ENCODE data around the gene EID2B. TPM values are rescaled to one million over a fixed set of nuclear protein-coding genes. Genes with fewer than 3 reads are reported as not detected.

EID2B gene
- total and polyA plus RNA-seq, 8 donors, result 0.63 to 3.9 (median 0.90) TPM

DNA sequence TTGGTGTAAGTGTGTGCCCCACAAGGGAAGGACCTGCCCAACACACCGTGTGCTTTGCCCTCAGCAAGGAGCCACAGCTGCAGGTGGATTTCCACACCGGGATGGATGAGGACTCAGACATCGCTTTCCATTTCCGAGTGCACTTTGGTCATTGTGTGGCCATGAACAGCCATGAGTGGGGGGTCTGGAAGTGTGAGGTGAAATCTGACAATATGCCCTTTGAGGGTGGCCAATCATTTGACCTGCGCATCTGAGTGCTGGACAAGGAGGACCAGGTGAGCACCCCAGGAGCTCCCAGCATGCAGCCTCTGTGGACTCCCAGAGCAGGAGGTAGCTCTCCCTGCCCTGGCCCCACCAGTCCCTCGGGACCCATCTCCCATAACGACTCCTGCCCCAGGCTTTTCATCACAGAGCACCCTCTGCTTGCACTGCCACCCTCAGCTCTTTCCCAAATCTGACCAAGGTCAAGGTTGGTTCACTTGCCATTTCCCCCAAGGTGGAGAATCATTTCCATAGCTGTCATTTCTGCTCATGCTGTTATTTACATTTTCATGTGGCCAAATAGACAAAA, 20.5 kb upstream of the EID2B start:
- no peak for FAIRE-seq

DNA sequence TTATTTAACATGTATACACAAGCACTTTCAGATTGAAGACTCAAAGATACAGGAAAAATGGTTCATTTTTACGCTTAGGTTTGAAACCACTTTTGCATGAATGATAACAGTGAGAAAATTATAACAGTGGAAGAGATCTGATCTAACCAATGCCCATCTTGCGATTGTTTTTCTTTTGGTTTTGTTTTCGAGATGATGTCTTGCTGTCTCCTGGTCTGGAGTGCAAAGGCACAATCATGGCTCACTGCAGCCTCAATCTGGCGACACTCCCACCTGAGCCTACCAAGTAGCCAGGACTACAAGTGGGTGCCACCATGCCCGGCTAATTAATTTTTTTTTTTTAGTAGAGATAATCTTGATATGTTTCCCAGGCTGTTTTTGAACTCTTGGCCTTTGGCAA, 17.5 kb upstream of the EID2B start:
- H3K9me3 ChIP-seq, result no peaks in the 10 kb centered on the region
- no peak overlapping the region for H3K4me3 ChIP-seq
- ATAC-seq, result no peak
- H3K4me1 ChIP-seq, result no peaks in the 10 kb centered on the region
- H3K27me3 ChIP-seq, result no peaks in the 10 kb centered on the region
- WGBS, 2 donors, result 56 to 70% methylated on average over 5 of the region's 5 CpGs
- no peaks in the 10 kb centered on the region for H3K36me3 ChIP-seq
- intact Hi-C loops (cut with DNase I), result no loop called here
- no peak for TF ChIP-seq CTCF (IDR thresholded peaks at IDR 0.05)
- no peak overlapping the region for H3K27ac ChIP-seq
- no peak for DNase-seq
- FAIRE-seq, result no peak

More for the DNA sequence above, 20.5 kb upstream of the EID2B start:
- Histone ChIP-seq H3K4me1 (no peaks in the 10 kb centered on the region), H3K9me3 (no peaks in the 10 kb centered on the region), H3K27me3 (no peaks in the 10 kb centered on the region), H3K27ac (no peak overlapping the region), H3K36me3 (no peaks in the 10 kb centered on the region), H3K4me3 (no peak overlapping the region)
- no peak for TF ChIP-seq CTCF (IDR thresholded peaks at IDR 0.05)
- no peak for ATAC-seq
- intact Hi-C loops (cut with DNase I), result no loop called here
- WGBS, 2 donors, result 43 to 57% methylated on average over 7 of the region's 7 CpGs
- no peak for DNase-seq

- Histone ChIP-seq H3K27me3 (no peaks in the 10 kb centered on the region), H3K36me3 (no peaks in the 10 kb centered on the region), H3K9me3 (no peaks in the 10 kb centered on the region), H3K4me1 (no peaks in the 10 kb centered on the region), H3K4me3 (no peak overlapping the region), H3K27ac (no peak overlapping the region)
- FAIRE-seq (no peak), ATAC-seq (no peak), DNase-seq (no peak)
- WGBS, 2 donors, result 33 to 41% methylated on average over 8 of the region's 8 CpGs
- TF ChIP-seq CTCF (IDR thresholded peaks at IDR 0.05), result no peak
- intact Hi-C loops (cut with DNase I), result loop anchor here in 1 of 3 donors (5.0 kb wide), 1 partner anchor 126 kb away; no protein-coding TSS in a partner anchor
Observed at GRCh38 chr19:39546599-39546998, 13.9 kb upstream of the EID2B start.

DNA sequence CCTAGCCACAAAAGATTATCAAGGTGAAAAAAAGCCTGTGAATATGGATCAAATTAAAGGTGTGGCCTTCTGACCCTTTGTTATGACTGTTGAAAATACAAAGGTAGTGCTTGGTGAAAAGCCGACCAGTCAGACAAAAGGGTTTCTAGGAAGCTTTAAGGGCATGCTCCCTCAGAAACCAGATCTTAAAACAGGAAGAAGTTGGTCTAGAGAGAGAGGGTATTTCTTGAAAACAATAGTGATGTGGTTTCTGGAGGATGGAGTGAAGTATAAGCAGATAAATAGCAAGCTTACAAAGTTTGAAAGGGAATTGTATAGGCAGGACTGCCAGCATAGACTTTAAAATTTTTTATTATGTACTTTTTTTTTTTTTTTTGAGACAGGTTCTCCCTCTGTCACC, 12.3 kb upstream of the EID2B start:
- no peak overlapping the region for H3K4me3 ChIP-seq
- FAIRE-seq (no peak), ATAC-seq (no peak), DNase-seq (no peak)
- H3K4me1 ChIP-seq, result no peaks in the 10 kb centered on the region
- H3K27me3 ChIP-seq, result no peaks in the 10 kb centered on the region
- TF ChIP-seq CTCF (IDR thresholded peaks at IDR 0.05), result no peak
- 36 to 43% methylated on average over 1 of the region's 1 CpG for whole genome bisulfite sequencing, 2 donors
- no peaks in the 10 kb centered on the region for H3K9me3 ChIP-seq
- no peaks in the 10 kb centered on the region for H3K36me3 ChIP-seq
- no peak overlapping the region for H3K27ac ChIP-seq
- intact Hi-C loops (cut with DNase I), result loop anchor here in 1 of 3 donors (5.0 kb wide), 1 partner anchor 127 kb away; no protein-coding TSS in a partner anchor

DNA sequence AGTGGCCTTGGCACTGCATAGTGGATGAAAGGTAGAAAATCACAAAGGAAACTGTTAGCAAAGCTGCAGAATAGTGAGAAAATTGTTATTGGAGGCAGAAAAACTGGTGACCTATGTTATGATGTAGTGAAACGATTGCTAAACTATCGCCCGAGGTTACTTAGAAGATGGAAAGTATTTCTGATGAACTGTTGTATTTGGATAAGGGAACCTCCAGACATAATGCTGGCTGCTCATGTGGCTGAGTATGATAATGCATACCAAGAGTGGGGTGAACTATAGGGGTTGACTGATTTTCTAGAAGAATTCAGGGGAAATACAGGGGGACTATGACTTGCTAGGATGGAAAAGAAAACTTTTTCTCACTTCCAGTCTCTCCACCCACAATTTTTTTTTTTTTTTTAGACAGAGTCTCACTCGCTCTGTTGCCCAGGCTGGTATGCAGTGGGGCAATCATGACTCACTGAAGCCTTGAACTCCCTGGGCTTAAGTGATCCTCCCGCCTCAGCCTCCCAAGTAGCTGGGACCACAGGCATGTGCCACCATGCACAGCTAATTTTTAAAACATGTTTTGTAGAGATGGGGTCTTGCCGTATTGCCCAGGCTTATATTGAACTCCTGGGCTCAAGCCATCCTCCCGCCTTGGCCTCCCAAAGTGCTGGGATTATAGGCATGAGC, 11.7 kb upstream of the EID2B start:
- H3K27me3 ChIP-seq, result no peaks in the 10 kb centered on the region
- 63 to 77% methylated on average over 7 of the region's 7 CpGs for WGBS, 2 donors
- ATAC-seq, result no peak
- no peak overlapping the region for H3K4me3 ChIP-seq
- no peak for TF ChIP-seq CTCF (IDR thresholded peaks at IDR 0.05)
- intact Hi-C loops (cut with DNase I), result no loop called here
- no peak for FAIRE-seq
- H3K9me3 ChIP-seq, result no peaks in the 10 kb centered on the region
- H3K27ac ChIP-seq, result no peak overlapping the region
- no peak for DNase-seq
- H3K4me1 ChIP-seq, result no peaks in the 10 kb centered on the region
- H3K36me3 ChIP-seq, result no peaks in the 10 kb centered on the region

Data from pancreas (tissue), 10 donors.